GM21576 (cell line): ENCODE results near the gene RHBDD3.

Experiments used
- ATAC-seq: cut with Tn5 transposase; IDR thresholded peaks from one replicate; pipeline ENCODE4 v1.9.1; 2021; ENCODE audit warnings: mild to moderate bottlenecking, moderate library complexity; ENCODE audit not compliant: unreplicated experiment

Gene RHBDD3

GRCh38 chr22:29269731-29270474 lies 2.1 kb upstream of the RHBDD3 start:
- no peak for ATAC-seq

DNA sequence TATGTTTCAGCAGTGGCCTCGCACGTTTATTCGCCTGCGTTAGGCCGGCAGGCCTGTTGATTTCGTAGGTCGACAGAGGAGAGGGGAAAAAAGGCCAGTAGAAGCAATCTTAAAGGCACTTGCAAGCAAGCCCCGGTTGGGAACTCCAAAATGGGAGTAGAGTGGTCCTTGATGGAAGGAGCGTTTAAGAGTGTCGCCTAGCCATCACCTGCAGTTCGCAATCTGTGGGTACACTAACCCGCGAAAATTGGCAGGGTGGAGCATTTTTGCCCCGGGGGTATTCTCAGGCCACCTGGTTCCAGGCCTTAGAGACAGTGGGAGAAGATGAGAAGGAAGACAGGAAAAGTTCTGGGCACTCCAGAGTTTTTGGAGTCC lies 1.4 kb upstream of the RHBDD3 start:
- no peak for ATAC-seq

- ATAC-seq = peak; percentile 8
These were observed 889 bp upstream of the RHBDD3 start for GRCh38 chr22:29268511-29269229.

DNA sequence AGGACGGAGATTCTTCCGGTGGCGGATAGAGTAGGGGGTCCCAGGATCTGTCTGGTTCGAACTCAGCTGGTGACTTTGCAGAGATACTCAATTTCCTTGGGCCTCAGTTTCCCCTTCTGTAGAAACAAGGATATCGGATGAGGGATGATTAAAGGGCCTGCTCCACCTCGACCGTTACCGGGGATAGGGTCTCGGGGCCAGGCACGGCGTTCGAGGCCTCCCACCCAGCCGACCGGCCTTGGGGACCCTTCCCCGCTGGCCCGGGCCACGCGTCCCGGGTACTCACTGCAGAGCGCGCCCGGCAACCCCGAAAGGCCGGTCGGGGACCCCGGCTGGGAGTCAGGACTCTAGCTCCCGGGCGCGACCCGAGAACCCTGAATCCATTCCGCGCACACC lies 321 bp downstream of the RHBDD3 start:
- ATAC-seq = no peak

- no peak for ATAC-seq
These were observed 968 bp downstream of the RHBDD3 start for GRCh38 chr22:29266564-29267461.

DNA sequence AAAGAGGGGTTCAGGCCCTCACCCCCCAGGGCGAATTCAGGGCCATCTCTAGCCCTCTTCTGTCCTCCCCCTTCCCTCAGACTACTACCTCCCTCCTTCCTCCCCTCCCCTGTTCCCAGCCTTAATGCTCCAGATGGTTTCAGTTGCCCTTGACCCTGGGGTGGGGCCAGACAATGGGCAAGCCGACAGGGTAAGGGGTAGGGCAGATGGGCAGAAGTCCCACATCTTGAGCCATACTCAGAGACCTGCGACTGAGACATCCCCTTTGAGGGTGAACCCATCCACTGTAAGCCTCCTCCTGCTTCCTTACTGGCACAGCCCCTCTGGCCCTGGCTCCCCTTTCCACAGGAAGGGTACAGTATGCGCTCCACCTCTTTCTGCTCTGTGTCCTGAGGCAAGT lies 1.9 kb downstream of the RHBDD3 start:
- no peak for ATAC-seq

DNA sequence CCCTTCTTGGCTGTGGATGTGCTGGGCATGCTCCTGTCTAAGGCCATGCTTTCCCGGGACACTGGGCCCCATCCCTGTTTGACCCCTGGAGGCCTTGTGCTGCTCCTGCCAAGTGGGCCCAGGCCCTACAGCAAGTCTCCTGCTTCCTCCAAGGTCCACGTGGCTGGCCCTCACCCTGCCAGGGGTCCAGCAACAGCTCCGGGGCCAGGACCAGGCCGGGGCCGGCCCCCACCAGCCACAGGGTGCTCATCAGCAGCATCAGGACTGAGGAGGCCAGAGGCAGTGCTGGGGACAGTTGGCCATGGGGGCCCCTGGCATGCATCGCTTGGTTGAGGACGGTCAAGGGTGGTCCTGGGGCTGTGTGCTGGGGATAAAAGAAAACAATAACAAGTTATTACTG lies 2.5 kb downstream of the RHBDD3 start:
- ATAC-seq = no peak

DNA sequence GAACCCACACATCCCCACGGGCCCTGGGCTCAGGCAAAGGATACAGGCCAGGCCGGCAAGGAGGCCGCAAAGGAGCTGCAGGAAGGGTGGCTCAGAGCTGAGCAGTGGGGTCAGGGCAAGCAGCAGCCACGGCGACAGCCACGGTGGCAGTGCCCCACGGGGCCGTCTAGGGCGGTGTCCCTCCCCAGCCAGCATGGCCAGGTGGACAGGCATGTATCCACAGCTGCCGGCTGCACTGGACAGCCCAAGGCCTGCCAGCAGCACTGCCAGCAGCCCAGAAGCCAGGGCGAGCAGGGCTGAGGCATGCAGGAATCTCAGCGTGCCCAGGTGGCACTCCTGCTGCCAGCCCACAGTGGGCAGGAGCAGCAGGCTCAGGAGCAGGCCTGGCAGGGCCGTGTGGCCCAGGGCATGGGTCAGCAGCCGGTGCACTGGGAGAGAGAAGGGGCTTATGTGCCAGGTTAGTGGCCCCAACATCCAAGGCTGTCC lies 3.9 kb downstream of the RHBDD3 start:
- no peak for ATAC-seq

DNA sequence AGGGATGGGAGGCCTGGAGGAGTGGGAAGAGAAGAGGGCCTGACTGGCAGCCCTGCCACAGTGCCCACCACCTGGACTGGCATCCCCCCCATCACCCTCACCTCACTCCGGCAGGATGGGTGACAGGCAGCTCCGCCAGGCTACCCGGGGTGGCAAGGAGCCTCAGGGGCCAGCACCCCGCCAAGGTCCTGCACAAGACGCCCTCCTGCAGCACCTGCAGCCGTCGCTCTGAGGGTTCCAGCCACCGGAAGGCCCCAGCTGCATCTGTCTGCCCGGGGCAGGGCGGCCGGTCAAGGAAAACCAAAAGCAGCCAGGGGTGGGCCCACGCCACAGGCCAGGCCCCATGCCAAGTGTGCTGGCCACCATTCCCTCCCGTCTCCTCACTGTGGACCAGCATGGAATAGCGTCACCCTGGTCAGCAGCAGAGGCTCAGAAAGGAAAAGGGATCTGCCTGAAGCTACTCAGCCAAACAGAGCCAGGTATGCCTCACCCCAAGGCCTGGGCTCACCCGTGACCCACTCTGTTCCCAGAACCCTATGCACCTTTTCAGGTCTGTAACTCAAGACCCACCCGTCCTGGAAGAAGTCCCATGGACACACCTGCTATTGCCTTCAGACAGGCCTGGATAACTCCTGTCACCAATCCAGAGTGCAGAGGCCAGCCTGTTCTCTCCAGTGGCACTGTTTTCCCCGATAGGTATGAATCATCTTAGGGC lies 7.0 kb downstream of the RHBDD3 start:
- ATAC-seq = no peak

- ATAC-seq = no peak
These were observed 7.7 kb downstream of the RHBDD3 start for GRCh38 chr22:29260031-29260560.

DNA sequence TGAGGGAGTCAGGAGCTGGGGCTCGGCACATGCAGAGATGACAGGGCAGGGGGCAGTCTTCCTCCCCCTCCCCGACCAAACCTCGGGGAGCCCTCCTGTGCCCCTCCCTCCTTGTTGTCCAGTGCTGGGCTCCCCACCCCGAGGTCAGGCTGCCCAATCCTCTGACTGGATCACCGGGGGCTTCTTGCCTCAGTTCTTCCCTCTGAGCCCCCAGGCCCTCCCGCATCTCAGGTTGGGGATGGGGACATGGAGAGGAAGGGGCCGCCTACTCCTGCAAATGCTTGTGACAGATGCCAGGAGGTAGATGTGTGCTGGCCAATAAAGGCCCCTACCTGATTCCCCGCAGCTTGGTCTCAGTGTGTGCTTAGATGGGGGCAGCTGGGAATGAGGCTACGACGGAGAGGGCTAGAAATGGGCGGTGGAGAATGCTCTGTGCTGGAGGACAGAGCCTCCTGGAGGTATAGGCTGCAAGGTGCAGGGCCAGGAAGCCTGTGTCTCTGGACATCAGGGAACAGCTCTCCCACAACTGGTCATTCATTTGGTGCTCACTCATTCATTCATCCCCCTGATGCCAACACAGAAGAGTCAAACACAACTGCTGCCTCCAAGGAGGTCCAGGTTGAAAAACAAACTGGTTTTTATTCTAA lies 8.4 kb downstream of the RHBDD3 start:
- ATAC-seq = no peak

GRCh38 chr22:29258407-29259252 lies 9.2 kb downstream of the RHBDD3 start:
- ATAC-seq = no peak

DNA sequence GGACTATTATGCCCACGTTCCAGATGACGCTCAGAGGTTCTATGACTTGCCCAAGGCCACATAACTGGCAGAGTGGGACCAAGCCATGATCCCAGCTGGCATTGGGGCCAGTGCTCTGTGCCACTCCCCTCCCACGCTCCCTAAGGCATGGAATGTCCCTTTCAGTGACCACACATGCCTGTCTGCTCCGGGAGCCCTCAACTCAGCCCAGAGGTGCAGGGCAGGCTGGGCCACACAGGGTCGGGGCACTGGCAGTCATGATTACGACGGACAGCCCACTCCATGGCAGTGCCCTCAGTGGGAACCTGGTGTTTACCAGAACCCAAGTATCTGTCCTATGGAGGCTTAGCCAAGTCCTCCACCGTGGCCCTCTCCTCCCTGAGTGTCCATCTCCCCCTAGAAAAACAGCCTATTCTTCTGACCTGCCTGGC lies 10.0 kb downstream of the RHBDD3 start:
- no peak for ATAC-seq

DNA sequence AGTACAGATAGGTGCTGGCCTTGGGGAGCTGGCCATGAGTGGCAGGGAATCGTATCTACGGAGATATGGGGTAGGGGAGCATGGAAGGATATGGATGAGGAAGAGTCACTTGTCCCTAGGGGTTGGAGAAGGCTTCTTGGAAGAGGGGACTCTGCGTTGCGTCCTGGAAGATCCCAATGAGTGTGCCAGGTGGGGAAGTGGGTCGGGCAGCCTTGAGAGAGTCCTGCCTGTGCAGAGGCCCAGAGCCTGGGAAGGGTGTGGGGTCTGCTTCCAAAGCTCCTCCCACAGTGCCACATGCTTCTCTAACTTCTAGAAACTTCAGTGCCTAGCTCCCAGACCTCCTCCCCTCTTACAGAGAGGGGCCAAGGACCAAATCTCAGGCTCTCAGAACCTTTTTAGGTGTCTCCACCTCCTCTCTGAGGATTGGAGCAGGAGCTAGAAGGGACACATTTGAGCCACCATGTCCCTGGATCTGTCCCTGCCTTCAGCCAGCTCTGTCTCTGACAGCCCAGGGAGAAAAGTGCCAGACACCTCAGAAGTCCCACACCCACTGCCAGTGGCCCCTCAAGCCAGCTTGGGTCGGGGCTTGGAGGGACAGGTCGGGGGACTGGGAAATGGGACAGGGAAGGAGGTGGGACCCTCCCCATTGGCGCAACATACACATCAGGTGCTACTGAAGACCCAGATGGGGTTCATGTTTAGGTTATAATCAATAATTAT lies 11.0 kb downstream of the RHBDD3 start:
- no peak for ATAC-seq

DNA sequence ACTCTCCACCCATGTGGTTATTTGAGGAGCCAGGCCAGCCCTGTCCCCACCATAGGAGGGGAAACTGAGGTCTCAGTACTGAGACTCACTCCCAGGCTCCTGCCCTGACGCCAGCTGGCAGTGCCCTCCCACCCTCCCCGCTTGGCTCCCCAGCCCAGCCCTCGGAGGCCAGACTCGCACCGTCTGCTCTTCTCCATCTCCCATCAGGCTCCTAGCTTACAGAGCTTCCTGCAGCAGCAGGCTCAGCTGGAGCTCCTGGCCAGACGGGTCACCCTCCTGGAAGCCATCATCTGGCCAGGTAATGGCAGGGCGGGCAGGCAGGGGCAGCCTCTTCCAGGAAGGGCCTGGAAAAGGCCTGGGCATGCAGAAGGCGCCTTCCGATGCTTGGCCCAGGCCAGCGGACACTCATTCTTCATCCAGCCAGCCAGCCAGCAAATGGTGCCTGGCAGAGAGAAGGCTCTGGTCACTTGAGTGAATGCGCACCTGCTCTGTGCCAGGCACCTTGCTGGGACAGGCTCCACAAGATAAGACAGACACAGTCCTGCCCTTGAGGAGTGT lies 12.6 kb downstream of the RHBDD3 start:
- no peak for ATAC-seq

DNA sequence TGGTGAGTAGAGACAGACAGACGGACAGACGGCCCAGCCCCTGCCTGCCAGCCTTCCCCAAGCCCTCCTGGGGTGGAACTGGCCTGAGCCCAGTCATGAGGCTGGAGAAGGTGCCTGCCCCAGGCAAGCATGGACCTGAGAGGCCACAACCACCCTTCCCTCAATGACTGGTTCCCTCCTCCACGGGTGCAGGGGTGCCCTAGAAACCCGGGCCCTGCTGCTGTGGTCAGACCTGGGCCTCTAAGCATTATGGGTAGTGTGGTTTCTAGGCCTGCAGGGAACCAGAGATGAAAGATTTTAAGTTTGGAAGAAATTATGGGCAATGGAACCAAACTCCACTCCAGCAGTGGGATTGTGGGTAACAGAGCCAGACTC lies 13.5 kb downstream of the RHBDD3 start:
- no peak for ATAC-seq

- no peak for ATAC-seq
These were observed 14.1 kb downstream of the RHBDD3 start for GRCh38 chr22:29253561-29254285.
